NB4 (cell line): ENCODE measurements around the gene PIAS1.

ENCODE experiments used
- MYC ChIP-seq: IDR thresholded peaks from 2 replicates; pipeline ENCODE4 v1.6.1; 2011; ENCODE audit warnings: low read depth, low read length
- POLR2A ChIP-seq: IDR thresholded peaks from 2 replicates; pipeline ENCODE4 v1.6.1; 2011; ENCODE audit warnings: mild to moderate bottlenecking; ENCODE audit not compliant: insufficient read length; ENCODE audit errors: extremely low read depth
- TF ChIP-seq, protein P1 (sequence below): IDR thresholded peaks from one replicate; pipeline ENCODE4 v1.5.1; 2012; ENCODE audit warnings: low read depth, low read length

- TF ChIP-seq, protein P1, sequence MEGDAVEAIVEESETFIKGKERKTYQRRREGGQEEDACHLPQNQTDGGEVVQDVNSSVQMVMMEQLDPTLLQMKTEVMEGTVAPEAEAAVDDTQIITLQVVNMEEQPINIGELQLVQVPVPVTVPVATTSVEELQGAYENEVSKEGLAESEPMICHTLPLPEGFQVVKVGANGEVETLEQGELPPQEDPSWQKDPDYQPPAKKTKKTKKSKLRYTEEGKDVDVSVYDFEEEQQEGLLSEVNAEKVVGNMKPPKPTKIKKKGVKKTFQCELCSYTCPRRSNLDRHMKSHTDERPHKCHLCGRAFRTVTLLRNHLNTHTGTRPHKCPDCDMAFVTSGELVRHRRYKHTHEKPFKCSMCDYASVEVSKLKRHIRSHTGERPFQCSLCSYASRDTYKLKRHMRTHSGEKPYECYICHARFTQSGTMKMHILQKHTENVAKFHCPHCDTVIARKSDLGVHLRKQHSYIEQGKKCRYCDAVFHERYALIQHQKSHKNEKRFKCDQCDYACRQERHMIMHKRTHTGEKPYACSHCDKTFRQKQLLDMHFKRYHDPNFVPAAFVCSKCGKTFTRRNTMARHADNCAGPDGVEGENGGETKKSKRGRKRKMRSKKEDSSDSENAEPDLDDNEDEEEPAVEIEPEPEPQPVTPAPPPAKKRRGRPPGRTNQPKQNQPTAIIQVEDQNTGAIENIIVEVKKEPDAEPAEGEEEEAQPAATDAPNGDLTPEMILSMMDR, result no peak
- TF ChIP-seq POLR2A, result no peak
- no peak for TF ChIP-seq MYC
Measured at GRCh38 chr15:68231102-68231818, 177.1 kb downstream of the PIAS1 start.
